Measurements from ENCODE around the gene KSR2. TPM values are rescaled to one million over a fixed set of nuclear protein-coding genes. Genes with fewer than 3 reads are reported as not detected.
"Not testable (repeated sequence)": the region's sequence is repeated elsewhere in the genome, so short reads cannot be mapped to it uniquely, and the experiment has no call there.

Gene KSR2
- total RNA-seq, 1 donor from 2014 or later: 0.47 TPM

GRCh38 chr12:117896009-117896408, 72.8 kb downstream of the KSR2 start:
- Mint-ChIP-seq H3K27ac (ENCODE audit: unreplicated experiment) (no peak overlapping the region), H3K9me3 (ENCODE audit: unreplicated experiment) (no peaks in the 10 kb centered on the region), H3K27me3 (ENCODE audit: unreplicated experiment) (no peaks in the 10 kb centered on the region), H3K4me1 (ENCODE audit: low read depth, unreplicated experiment) (no peaks in the 10 kb centered on the region), H3K4me3 (ENCODE audit: unreplicated experiment) (no peak overlapping the region), H3K36me3 (ENCODE audit: unreplicated experiment) (peaks cover 6% of the 10 kb centered on the region)
- no peak for TF ChIP-seq CTCF (IDR thresholded peaks at IDR 0.05; ENCODE audit: partially characterized antibody, unreplicated experiment)
- no peak for DNase-seq

- no peaks in the 10 kb centered on the region for H3K27me3 Mint-ChIP-seq (ENCODE audit: unreplicated experiment)
- TF ChIP-seq CTCF (IDR thresholded peaks at IDR 0.05; ENCODE audit: partially characterized antibody, unreplicated experiment): no peak
- H3K4me1 Mint-ChIP-seq (ENCODE audit: low read depth, unreplicated experiment): no peaks in the 10 kb centered on the region
- no peaks in the 10 kb centered on the region for H3K36me3 Mint-ChIP-seq (ENCODE audit: unreplicated experiment)
- no peak overlapping the region for H3K27ac Mint-ChIP-seq (ENCODE audit: unreplicated experiment)
- H3K4me3 Mint-ChIP-seq (ENCODE audit: unreplicated experiment): no peak overlapping the region
- no peak for DNase-seq
- H3K9me3 Mint-ChIP-seq (ENCODE audit: unreplicated experiment): no peaks in the 10 kb centered on the region
Observed at GRCh38 chr12:117892441-117892840, 76.3 kb downstream of the KSR2 start.

- not testable (repeated sequence) for H3K27ac Mint-ChIP-seq (ENCODE audit: unreplicated experiment); H3K9me3 Mint-ChIP-seq (ENCODE audit: unreplicated experiment); H3K4me3 Mint-ChIP-seq (ENCODE audit: unreplicated experiment); H3K4me1 Mint-ChIP-seq (ENCODE audit: low read depth, unreplicated experiment); DNase-seq; H3K27me3 Mint-ChIP-seq (ENCODE audit: unreplicated experiment); H3K36me3 Mint-ChIP-seq (ENCODE audit: unreplicated experiment)
Observed at GRCh38 chr12:117891265-117891664, 77.5 kb downstream of the KSR2 start.

- Mint-ChIP-seq H3K27ac (ENCODE audit: unreplicated experiment) (no peak overlapping the region), H3K27me3 (ENCODE audit: unreplicated experiment) (no peaks in the 10 kb centered on the region), H3K36me3 (ENCODE audit: unreplicated experiment) (no peaks in the 10 kb centered on the region), H3K4me1 (ENCODE audit: low read depth, unreplicated experiment) (no peaks in the 10 kb centered on the region), H3K4me3 (ENCODE audit: unreplicated experiment) (no peak overlapping the region), H3K9me3 (ENCODE audit: unreplicated experiment) (no peaks in the 10 kb centered on the region)
- no peak for DNase-seq
- no peak for TF ChIP-seq CTCF (IDR thresholded peaks at IDR 0.05; ENCODE audit: partially characterized antibody, unreplicated experiment)
Observed at GRCh38 chr12:117890644-117891043, 78.1 kb downstream of the KSR2 start.

- no peak overlapping the region for H3K27ac Mint-ChIP-seq (ENCODE audit: unreplicated experiment)
- no peaks in the 10 kb centered on the region for H3K4me1 Mint-ChIP-seq (ENCODE audit: low read depth, unreplicated experiment)
- H3K4me3 Mint-ChIP-seq (ENCODE audit: unreplicated experiment): no peak overlapping the region
- H3K27me3 Mint-ChIP-seq (ENCODE audit: unreplicated experiment): no peaks in the 10 kb centered on the region
- TF ChIP-seq CTCF (IDR thresholded peaks at IDR 0.05; ENCODE audit: partially characterized antibody, unreplicated experiment): no peak
- H3K36me3 Mint-ChIP-seq (ENCODE audit: unreplicated experiment): no peaks in the 10 kb centered on the region
- DNase-seq: no peak
- H3K9me3 Mint-ChIP-seq (ENCODE audit: unreplicated experiment): no peaks in the 10 kb centered on the region
Observed at GRCh38 chr12:117890137-117890536, 78.7 kb downstream of the KSR2 start.

- Mint-ChIP-seq H3K27ac (ENCODE audit: unreplicated experiment) (no peak overlapping the region), H3K36me3 (ENCODE audit: unreplicated experiment) (no peaks in the 10 kb centered on the region), H3K27me3 (ENCODE audit: unreplicated experiment) (no peaks in the 10 kb centered on the region), H3K4me1 (ENCODE audit: low read depth, unreplicated experiment) (no peaks in the 10 kb centered on the region), H3K9me3 (ENCODE audit: unreplicated experiment) (no peaks in the 10 kb centered on the region), H3K4me3 (ENCODE audit: unreplicated experiment) (no peak overlapping the region)
- no peak for DNase-seq
- no peak for TF ChIP-seq CTCF (IDR thresholded peaks at IDR 0.05; ENCODE audit: partially characterized antibody, unreplicated experiment)
Observed at GRCh38 chr12:117889098-117889497, 79.7 kb downstream of the KSR2 start.
